ENCODE data around the gene LRPAP1.
"Not testable (repeated sequence)": the region's sequence is repeated elsewhere in the genome, so short reads cannot be mapped to it uniquely, and the experiment has no call there.

The LRPAP1 gene

DNA sequence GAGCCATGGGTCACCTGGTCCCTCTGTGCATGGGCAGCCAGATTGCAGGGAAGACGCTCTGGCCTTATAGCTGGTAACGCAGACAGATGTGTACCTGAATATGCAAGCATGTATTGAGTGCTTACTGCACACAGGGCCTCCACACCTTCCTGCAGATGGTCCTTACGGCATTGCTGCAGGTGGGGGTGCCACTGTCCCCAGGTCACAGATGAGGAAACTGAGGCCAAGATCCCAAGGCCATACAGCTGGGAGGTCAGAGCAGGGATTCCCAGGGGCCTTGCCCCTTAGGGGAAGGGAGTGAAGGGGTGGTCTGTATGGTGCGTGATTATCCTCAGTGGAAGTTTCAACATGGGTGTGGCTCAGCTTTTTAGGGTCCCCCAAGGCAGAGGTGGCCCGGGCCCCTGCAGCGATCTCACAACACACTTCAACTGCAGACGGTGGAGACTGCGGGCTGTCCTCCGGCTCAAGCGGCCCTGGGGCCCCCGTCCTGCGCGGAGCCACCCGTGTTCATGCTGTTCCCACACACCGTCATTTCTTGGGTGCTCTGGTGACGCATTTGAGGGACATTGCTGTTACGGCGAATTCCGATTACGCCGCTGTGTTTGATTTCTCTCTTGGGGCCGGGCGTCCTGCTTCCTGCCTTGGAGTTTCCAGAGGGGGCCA is 61.0 kb downstream of the LRPAP1 start:
- no peak for DNase-seq

DNA sequence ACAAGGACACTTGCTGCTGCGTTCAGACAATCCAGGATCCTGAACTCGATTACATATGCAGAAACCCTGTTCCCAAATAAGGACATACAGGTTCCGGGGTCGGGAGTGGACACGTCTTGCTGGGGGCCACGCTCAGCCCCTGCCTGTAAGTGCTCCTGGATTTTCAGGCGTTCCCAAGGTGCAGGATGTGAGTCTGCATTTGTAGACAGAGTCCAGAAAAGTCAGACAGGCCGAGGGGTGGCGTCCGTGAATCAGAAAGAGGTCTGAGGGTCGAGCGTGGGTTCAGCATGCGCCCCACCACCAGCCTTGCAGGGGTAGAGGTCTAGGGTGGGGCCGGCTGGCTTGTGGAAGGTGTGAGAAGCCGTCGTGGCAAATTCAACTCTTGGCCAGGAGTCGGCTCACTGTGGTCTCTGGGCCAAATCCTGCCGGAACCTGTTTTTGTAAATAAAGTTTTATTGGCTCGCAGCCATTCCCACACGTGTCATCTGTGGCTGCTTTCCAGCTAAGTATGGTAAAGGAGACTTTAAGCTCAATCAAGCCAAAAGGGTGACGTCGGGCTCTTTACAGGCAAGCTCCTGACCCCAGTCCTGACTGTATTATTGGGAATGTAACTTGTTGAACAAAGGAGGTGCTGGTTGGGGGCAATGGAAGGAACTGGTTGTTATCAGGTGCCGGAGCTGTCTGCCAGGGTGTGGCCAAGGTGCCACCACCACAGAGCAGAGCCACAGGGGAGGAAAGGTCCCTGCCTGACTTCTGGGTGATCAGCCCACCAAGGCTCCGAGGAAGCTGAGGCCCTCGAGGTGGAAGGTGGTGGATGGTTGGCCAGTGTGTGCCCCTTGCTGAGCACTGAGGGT is 61.8 kb downstream of the LRPAP1 start:
- no peak for DNase-seq

DNA sequence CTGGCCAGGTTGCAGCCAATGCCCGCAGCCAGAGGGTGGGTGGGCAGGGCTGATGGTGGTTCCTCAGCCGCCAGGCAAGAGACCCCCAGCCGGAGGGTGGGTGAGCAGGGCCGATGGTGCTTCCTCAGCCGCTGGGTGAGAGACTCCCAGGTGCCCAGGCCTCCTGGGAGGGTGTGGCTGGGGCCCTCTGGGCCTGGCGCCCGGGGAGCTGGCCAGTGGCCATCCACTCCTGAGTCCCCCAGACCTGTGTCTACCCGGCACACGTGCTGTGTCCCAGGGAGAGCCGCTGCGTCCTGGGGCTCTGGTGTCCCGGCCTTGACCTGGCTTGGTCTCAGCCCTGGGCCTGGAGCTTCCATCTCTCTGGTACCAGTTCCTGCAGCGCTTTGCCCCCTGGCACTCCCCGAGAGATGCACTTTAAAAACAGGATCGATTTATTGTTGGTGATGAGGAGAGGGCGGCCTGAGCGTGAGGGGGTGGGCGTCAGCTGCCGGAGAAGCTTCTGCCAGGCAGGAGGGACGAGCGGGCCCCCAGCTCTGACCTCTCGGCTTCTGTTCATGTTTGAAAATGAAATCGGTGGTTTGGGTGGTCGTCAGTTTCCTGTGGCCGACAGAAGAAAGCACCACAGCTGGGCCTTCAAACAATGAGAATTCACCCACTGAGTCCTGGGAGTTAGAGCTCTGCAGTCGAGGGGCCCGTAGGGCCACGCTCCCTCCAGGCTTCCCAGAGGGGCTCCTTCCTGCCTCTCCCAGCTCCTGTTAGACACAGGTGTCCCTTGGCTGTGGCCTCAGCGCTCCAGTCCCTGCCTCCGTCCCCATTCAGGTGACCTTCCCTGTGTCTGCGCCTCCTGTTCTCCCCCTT is 62.6 kb downstream of the LRPAP1 start:
- no peak for DNase-seq

DNA sequence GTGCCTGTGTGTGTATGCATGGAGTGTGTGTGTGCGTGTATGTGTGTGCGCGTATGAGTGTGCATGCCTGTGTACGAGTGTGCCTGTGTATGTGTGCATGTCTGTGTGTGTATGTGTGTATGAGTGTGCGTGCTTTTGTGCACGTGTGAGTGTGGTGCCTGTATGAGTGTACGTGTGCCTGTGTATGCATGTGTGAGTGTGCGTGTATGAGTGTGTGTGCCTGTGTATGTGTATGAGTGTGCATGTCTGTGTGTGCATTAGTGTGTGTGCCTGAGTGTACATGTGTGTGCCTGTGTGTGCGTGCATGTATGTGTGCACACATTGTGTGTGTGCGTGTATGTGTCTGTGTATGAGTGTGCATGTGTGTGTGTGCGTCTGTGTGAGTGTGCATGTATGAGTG is 63.4 kb downstream of the LRPAP1 start:
- DNase-seq: no peak

DNA sequence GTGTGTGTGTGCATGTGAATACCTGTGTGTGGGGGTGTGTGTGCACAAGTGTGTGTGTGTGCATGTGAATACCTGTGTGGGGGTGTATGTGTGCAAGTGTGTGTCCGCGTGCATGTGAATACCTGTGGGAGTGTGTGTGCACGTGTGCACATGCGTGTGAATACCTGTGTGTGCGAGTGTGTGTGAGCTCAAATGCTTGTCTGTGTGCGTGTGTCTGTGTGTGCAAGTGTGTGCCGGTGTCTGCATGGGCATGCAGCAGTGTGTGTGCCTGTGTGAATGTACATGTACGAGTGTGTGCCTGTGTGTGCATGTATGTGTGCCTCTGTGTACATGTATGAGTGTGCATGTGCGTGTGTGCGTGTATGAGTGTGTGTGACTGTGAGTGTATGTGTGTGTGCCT is 64.1 kb downstream of the LRPAP1 start:
- DNase-seq: no peak

DNA sequence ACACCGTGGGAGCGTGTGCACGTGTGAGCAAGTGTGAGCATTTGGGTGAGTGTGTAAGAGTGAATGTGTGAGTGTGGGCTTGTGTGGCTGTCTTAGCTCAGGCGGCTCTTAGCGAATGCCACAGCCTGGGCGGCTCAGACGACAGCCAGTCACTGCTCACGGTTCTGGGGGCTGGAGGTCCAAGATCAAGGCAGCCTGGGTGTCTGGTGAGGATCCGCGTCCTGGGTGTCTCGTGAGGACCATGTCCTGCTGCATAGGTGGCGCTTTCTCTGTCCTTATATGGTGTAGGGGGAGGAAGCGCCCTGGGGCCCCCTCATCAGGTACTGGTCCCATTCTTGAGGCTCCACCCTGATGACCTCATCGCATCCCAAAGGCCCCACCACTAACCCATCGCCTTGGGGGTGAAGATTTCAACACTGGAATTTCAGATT is 64.6 kb downstream of the LRPAP1 start:
- DNase-seq: no peak

DNA sequence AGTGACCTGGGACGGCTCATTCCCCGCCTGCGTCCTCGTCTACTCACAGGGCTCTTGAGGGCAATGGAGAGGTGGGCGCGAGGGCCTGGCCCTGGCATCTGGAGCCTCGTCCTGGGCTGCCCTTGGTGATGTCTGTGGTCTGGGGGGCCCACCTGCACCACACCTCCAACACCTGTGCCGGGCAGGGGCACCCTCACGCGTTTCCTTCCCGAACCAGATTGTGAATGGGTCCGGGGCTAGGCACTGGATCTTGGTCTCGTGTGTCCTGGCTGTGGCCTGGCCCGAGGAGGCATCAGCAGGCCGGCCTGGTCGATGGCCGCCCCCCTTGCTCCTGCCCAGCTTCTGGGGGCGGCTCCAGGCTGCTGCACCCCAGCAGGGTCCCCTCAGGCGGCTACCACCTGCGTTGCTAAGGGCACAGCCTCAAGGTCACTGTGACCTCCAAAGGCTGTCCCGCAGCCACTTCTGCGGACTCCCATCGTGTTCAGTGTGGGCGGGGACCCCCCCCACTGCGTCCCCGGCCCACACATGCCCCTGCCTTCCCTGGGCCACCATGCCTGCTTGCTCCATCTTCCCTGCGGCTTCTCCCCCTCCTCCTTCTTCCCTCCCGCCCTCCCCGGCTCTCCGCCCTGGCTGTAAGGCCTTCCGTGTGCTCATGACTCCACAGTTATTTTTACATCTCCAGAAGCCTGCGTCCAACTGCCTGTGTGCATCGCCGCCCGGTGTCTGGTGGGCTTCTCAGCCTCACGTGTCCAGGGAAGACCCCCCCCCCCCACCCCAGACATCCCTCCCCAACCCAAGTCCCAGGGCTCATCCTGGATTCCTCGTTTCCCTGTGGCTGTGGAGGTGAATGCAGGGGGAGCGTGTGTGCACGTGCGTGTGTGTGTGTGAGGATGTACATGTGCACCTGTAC is 65.3 kb downstream of the LRPAP1 start:
- no peak for DNase-seq

DNA sequence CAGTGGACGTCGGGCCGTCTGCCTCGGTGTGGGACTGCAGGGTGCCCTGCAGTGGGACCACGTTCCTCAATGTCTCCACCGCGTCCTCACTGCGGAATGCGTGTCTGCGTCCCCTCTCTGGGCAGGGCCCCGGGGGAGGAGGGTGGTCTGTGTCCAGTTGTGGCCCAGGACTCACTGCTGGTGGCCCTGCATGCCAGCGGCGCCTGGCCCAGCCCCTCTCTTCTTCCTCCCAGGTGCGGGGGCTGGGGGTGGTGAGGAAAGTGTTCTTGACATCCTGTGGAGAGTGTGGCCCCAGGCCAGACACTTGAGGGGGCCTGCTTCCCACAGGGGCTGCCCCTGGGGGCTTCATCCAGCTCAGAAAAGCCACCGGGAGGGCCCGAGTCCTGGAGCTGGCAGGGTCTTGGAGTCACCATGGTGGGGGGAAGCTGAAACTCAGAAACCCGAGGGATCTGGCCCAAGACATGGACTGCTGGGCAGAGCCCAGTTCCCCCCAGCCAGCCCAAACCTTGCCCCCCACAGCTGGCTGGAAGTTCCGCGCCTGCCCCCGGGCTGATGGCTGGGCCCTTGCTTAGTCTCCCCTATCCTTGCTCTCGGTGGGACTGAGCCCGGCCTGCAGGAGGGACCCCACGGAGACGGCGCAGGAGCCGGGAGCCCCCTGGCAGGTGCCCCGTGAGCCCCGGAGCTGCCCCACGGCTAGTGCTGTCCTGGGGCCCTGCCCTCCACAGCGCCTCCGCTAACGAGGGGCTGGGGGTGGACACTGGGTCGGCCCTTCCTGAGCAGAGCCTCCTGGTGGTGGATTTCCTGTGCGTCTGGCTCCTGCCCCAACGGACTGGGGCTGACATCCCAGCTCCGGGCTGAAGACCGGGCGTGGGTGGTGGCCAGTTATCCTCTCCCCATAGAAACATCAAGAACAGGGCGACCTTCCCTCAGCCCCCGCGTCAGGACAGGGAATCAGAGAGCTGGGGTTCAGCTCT is 66.2 kb downstream of the LRPAP1 start:
- DNase-seq: no peak

DNA sequence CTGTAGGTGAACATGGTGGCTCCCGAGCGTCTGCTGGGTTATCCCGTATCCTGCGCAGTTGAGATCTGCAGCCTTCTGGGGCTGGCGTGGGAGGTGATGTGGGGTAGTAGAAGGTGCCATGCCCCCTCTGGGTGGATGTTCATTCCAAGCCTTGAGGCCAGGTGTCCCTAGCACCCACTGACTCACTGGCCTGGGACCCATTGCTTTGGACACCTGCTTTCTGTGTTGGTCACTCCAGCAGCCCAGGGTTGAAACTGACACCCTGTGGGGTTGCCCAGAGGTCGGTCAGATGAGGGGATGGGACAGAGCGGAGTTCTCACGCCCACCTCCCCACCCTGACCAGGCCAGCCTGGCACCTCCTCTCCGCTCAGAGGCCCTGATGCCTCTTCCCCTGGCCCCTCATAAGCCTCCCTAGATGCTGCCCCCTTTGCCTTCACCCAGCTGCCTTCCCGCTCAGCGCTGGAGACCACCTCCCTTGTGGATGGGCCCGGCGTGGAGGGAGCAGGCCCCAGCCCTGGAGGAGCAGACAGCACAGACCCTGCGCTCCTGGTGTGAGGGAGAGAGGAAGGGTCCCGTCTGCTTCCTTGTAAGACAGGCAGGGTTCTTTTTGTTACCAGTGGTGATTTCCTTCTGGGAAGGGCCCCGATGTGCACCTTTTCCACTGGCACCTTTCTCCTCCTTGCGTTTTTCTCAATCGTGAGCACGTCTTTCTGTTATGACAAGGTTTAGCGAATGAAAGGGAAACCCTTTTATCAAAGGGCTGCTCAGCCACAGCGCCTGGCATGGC is 67.1 kb downstream of the LRPAP1 start:
- no peak for DNase-seq

DNA sequence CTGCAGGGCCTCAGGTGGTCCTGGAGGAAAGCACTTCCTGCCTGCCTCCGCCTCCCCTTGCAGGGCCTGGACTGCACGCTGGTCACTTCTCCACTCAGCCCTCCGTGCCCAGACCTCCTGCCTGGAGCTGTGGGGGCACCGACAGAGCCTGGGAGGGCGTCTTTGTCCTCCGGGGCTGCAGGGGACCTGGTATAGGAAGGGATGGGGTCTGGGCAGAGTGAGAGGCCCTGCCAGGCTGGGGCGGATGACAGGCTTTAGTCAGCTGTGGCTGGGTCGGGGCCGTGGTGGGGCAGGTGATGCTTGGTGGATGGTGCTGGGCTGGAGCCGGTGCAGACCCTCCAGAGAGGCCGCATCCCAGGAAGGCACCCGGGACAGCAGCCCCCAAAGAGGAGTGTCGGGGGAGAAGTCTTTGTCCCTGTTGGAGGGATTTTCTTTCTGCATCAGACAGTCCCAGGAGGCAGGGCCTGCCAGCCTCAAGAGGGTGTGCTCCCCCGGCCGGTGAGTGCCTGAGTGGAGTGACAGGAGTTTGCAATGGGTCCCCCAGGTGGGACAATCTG is 67.8 kb downstream of the LRPAP1 start:
- no peak for DNase-seq

DNA sequence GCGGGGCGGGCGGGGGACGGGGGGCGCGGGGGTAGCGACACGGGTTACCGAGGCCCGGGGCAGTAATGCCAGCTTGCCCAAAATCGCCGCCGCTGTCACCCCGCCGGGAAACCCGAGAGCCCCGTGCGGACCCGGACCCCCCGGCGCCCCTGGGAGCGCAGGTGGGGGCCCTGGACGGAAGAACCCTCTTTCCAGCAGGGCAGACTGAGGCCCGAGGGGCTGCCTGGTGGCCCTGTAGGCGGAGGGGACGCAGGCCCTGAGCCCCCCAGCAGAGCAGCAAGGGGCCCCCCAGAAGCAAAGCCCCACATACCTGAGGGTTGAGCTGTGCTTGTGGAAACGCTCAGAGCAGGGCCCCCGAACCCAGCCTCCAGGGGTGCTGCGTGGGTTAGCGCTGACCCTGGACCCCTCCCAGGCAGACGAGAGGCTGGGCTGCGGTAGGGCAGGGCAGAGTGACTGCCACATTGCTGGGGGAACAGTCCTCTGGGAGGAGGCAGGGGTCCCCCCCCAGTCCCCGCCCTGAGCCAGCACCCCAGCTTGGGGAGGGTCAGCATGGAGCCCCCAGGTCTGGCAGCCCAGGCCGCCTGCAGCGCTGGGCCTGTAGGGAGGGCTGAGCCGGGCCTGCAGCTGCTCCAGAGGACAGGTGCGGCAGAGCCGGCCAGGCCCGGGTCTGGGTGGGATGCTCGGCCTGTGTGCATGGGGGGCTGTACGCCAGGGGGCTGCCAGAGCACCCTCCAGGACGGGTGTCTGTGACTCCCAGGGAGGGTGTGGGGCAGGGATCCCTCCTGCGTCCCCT is 68.5 kb downstream of the LRPAP1 start:
- DNase-seq: no peak

DNA sequence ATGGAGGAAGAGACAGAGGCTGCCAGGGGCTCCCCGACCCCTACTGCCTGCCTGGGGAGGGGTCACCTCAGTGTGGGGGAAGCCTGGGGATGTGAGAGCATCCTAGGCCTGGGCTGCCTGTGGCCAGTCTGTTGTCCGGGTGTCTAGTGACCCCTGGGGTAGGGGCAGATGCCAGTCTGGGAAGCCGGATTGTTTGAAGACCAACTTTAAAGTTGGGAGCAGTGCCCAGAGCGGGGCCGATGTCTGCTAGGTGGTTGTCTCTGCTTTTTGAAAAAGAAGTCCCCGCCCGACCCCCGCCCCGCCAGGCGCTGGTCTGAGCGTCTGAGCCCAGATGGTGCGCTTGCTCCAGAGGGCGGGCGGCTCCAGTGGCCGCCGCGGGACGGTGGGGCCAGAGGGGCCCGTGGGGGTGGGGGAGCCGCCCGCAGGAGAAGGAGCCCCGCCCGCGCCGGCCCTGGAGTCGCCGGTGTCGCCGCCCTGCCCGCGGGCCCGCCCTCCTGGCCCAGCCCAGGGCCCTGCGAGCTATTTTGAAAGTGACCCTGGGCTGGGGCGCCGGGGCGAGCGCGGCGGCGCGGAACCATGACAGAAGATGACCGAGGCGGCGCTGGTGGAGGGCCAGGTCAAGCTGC is 69.3 kb downstream of the LRPAP1 start, which contains the start of gene DOK7:
Gene DOK7, plus strand, starts transcription at position 517 of the 626 bp plus-strand sequence. Its CDS starts 70 bp downstream, at position 587.
- DNase-seq: no peak

DNA sequence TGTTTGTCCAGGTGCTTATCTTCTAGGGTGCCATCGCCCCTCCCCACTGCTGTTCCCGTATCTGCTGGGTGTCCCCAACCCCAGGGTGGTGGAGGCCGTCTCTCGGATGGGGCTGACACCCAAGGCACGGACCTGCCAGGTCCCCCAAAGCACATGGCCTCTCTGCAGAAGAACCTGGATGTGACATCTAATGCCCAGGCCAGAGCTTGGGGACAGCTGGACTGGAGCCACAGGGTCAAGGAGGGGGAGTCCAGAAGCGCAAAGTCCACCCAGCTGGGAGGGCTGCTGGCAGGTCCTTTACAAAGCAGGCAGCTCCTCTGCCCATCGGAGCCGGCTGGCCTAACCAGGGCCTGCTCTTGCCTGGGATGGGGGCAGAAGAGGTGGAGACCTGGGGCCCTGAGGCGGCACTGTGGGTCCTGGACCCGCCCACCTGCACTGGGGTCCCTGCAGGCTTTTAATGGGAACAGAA is 69.9 kb downstream of the LRPAP1 start:
- no peak for DNase-seq

DNA sequence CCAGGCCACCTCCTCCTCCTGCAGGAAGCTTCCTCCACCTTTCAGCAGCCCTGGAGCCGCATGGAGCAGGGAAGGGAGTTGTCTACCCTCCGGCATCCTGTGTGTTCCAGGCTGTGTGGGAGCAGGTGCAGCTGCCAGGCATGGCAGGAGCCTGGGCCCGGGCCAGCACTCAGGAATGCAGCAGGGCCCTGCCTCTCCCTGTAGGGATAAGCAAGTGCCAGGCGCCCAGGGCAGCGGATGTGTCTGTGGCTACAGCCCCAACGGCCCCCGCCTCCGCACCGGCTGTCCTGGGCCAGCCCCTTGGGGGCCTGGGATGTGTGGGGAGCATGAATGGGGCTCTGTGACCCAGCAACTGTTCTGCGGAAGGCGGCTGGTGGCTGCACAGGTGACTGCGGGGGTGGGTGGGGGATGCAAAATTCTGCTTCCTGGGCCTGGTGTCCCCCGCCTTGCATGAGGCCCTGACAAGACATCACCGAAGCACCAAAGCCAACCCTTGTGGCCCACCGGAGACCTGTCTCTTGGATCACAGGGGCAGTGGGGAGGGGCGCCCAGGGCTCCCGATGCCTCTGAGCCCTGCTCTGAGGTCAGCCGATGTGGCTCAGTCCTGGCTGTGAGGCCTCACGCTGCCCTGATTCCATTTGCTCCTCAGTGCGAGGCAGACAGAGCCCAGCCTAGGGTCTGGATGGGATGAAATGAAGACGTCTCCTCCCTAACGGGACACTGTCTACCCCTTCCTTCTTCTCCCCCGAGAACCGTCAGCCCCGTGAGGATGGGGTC is 70.5 kb downstream of the LRPAP1 start:
- no peak for DNase-seq

DNA sequence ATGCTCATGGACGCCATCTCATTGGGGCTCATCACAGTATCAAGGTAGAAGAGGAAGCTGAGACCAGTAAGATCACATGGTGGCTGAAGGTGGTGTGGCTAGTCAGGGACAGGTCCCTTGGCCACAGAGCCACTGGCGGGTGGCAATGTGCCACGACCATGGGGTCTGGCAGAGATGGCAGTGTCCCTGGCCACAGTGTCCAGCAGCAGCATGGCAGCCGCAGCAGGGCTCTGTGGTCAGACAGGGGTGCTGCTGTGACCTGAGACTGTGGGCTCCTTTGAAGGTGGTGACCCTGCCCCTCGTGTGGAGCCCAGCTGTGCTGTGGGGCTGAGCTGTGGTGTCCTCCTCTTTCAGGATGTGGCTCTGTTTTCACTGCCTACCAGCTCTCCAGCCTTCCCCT is 71.3 kb downstream of the LRPAP1 start:
- DNase-seq: no peak

DNA sequence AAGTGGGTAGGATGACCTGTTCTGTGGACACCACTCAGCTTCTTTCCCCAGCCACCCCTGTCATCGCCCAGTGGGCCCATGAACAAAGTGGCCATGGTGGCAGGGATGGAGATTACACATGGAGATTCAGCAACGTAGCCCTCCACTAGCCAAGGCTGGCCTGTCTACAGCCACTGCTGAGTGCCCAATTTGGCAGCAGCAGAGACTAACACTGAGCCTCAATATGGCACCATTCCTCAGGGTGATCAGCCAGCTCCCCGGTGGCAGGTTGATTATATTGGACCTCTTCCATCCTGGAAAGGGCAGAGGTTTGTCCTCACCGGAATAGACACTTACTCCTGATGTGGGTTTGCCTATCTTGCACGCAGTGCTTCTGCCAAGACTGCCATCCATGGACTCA is 73.1 kb downstream of the LRPAP1 start:
- DNase-seq: not testable (repeated sequence)

DNA sequence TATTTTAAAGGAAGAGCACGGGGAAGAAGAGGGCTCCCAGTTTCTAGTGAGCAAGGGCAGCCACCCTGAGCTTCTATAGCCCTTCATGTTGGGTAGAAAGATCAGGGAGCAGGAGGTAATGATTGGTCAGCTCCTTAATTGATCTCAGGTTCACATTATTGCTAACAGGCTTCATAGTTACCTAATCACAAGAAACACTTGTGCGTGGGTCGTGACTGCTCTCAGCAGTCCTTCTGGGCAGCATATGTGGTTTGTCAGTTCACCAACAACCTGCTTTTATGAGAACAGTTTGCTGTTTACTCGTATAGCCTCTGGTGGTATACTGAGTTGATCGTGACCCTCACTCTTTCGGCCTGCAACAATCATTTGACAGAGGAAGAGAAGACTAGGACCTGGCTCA is 73.9 kb downstream of the LRPAP1 start:
- DNase-seq: no peak

Measured in CD4-positive, alpha-beta T cell treated with Interleukin-21 for 1 hour (primary cell).